SHP77 treated with DMSO at 0.1 percent for 48 hours (cell line): Measurements from ENCODE around the gene REM1.
"Not testable (repeated sequence)": the region's sequence is repeated elsewhere in the genome, so short reads cannot be mapped to it uniquely, and the experiment has no call there.

Experiments
- DNase-seq: peaks from one replicate; lab custom pipeline; 2025; lab: John Stamatoyannopoulos, UW

Gene REM1, protein sequence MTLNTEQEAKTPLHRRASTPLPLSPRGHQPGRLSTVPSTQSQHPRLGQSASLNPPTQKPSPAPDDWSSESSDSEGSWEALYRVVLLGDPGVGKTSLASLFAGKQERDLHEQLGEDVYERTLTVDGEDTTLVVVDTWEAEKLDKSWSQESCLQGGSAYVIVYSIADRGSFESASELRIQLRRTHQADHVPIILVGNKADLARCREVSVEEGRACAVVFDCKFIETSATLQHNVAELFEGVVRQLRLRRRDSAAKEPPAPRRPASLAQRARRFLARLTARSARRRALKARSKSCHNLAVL

DNA sequence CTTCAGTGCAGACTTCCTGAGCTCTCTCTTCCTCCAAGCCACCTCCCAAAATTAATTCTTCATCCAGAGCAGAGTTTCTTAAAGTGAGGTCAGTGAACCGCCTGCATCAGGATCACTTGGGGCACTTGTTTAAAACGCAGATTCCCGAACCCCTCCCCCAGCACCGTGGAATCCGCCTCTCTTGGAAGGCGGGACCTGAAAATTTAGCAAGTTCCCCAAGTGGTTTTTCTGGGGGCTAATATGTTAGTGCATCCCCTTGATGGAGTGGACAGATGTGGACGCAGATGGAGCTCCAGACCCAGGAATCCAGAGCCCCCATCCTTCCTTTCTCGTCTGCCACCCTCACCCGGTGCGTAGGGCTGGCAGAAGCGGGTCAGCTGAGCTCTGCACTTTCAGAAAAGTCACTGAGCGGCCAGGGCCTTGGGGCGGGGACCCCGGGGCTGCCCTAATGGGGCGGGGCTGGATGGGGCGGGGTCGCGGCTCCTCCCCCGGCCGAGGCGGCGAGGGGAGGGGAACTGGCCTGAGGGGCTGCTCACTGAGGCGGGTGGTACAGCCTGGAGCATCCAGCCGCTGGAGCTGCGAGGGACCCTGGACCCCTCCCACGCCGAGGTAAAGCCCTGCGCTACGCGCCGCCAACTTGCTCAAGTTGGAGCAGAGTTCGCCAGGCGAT lies at the start of gene REM1, which contains the start of gene DEFB124:
TSS of gene REM1 (plus strand) at position 531 of the 670 bp plus-strand sequence. CDS start 1,158 bp downstream, outside the sequence.
TSS of gene DEFB124 (minus strand) at position 370 of the 670 bp plus-strand sequence. CDS start 2,114 bp downstream, outside the sequence.
- no peak for DNase-seq

DNA sequence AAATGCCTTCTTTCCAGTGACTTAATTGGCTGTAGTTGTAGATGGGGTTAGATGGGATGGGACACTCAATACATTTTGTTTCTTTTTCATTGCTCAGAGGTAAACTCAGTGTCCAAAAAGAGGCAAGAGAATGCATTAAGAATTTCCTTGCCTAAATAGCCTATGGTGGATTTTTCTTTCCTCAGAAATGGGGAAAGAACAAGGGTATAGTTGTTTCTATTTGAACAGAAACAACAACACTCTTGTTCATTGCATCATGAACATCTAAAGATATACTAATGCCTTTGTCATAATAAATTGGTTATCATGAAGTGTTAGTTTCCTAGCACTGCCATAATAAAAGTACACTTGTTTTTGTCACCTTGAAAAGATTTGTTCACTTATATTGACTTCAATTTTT lies 49.3 kb upstream of the REM1 start:
- DNase-seq = no peak

DNA sequence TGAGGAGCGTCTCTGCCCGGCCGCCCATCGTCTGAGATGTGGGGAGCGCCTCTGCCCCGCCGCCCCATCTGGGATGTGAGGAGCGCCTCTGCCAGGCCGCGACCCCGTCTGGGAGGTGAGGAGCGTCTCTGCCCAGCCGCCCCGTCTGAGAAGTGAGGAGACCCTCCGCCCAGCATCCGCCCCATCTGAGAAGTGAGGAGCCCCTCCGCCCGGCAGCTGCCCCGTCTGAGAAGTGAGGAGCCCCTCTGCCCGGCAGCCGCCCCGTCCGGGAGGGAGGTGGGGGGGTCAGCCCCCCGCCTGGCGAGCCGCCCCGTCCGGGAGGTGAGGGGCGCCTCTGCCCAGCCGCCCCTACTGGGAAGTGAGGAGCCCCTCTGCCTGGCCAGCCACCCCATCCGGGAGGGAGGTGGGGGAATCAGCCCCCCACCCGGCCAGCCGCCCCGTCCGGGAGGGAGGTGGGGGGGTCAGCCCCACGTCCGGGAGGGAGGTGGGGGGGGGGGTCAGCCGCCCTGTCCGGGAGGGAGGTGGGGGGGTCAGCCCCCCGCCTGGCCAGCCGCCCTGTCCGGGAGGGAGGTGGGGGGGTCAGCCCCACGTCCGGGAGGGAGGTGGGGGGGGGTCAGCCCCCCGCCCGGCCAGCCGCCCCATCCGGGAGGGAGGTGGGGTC lies 48.1 kb upstream of the REM1 start:
- DNase-seq = not testable (repeated sequence)

DNA sequence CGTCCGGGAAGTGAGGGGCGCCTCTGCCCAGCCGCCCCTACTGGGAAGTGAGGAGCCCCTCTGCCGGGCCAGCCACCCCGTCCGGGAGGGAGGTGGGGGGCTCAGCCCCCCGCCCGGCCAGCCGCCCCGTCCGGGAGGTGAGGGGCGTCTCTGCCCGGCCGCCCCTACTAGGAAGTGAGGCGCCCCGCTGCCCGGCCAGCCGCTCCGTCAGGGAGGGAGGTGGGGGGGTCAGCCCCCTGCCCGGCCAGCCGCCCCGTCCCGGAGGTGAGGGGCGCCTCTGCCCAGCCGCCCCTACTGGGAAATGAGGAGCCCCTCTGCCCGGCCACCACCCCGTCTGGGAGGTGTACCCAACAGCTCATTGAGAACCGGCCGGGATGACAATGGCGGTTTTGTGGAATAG lies 47.5 kb upstream of the REM1 start:
- not testable (repeated sequence) for DNase-seq

DNA sequence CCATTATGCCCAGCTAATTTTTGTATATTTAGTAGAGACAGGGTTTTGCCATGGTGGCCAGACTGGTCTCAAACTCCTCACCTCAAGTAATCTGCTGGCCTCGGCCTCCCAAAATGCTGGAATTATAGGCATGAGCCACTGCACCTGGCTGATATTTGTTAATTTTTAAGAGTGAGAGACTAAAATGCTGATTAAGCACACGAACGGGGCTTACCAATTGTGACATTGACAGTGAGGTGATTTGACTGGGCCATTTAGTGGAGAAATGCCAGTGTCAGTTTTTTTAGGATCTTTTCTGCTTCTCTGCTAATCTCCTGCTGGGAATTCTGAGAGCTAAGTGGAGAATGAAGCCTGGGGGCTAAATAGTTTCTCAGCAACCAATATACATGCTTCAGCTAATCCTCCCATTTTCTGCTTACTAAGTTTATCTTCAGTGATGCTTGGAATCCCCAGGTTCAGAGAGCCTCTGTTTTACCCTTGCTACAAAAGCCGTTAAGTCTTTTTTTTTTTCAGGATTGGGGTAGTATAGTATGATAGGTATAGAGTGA lies 44.4 kb upstream of the REM1 start:
- no peak for DNase-seq

DNA sequence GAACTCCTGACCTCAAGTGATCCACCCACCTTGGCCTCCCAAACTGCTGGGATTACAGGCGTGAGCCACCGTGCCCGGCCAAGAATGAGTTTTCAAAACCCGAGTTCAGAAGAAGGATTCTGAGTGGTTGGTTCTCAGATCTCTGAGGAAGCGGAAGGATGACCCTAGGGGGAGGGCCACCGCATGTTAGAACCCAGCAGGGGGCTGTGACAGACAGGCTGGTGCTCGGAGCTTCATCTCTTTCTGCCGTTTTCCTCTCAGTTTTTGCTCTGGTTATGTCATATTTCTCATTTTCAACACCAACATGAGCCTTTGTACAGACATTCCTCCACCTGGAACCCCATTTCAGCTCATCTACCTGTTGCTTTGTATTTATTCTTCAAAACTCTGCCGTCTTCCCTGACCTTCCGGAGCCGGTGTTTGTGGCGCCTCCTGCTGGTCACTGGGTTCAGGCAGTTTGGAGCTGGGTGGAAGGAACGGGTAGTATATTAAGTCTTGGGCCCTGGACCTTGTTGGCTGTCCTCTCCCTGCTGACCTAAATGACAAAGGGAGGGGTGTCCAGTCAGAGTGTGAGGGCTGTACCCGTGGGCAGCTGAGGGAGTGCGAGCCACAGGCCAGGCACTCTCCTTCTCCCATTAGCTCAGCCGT lies 35.0 kb upstream of the REM1 start, which contains the start of gene DEFB123:
TSS of gene DEFB123 (plus strand) at position 621 of the 648 bp plus-strand sequence. CDS start 67 bp downstream, outside the sequence.
- no peak for DNase-seq

DNA sequence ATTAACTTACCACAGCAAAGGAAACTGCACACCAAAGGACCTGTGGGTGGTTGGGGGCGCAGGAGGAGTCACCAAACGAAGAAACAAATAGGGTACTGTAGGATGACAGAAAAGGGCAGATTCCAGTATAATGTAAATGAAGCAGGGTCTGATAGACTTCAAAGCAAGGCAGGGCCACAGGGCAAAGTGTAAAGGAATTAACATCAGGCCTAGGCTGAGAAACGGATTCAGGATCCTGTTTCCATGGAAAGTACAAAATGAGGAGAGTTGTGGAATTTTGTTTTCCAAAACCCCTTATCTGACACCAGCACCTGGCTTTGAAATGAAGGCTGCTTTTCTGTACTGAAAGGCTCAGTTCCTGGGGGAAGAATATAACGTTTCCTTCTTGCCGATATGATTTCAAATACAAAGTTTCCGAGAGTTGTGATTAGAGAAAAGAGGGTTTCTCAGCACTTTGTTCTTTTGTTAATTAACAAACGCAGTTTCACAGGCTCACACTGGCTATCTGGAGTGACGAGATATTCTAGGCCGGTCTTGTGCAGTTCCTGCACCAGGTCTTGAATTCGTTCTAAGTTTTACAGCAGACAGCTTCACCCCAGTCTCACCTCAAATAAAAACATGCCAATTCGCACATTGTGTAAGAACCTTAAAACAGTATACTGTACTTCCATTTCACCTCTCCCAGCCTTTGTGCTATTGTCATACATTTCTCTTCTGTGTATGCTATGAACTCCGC lies 28.8 kb upstream of the REM1 start:
- no peak for DNase-seq

DNA sequence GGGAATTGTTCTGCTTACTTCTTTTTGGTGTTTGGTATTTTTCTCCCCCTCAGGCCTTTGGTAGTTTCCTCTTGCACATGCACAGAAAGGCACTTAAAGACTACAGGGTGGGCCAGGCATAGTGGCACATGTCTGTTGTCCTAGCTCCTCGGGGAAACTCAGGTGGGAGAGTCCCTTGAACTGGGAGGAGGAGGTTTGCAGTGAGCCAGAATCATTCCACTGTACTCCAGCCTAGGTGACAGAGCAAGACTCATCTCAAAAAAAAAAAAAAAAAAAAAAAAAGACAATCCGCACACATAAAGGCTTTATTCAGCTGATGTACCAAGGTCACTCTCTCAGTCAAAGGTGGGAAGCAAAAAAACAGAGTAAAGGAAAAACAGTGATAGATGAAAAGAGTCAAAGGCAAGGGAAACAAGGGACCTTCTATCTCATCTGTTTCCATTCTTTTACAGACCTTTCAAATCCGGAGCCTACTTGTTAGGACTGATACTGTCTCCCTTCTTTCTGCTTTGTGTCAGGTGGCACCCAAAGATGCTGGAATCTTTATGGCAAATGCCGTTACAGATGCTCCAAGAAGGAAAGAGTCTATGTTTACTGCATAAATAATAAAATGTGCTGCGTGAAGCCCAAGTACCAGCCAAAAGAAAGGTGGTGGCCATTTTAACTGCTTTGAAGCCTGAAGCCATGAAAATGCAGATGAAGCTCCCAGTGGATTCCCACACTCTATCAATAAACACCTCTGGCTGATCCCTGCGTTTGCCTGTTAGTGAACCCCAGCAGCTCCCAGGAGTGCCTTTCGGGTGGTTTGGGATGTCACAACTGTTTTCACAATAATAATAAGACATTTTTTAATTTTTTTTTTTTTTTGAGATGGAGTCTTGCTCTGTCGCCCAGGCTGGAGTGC lies 25.3 kb upstream of the REM1 start:
- DNase-seq = no peak

DNA sequence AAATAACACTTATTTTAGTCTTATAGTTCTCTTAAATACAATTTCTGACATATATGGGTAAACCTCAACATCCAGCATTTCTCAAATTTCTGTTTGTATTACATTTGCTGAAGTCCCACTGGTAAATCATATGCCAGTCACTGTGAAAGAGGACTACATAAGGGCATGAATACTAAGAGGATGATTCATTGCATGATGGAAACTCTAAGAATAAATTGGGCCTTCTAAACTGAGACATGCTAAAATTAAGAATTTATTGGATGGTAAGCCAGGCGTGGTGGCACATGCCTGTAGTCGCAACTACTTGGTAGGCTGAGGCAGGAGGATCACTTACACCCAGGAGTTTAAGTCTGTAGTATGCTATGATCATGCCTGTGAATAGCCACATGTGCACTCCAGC lies 22.5 kb upstream of the REM1 start:
- no peak for DNase-seq

DNA sequence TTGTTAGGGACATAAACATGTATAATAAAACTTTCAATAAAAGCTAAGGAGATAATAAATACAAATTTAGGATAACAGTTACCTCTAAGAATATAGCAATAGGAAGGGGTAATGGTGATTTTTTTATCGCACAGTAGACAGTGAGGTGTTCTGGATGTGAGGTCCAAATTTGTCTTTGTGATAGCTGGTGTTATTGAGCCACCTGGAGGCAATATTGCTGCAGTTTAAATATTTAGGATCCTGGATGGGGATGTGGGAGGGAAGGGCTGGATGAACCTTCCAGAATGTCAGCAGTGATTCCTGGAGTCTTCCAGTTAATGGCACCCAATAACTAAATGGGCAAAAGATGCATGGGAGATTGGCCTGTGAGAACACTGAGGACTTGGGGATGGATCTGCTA lies 20.7 kb upstream of the REM1 start:
- DNase-seq = no peak

DNA sequence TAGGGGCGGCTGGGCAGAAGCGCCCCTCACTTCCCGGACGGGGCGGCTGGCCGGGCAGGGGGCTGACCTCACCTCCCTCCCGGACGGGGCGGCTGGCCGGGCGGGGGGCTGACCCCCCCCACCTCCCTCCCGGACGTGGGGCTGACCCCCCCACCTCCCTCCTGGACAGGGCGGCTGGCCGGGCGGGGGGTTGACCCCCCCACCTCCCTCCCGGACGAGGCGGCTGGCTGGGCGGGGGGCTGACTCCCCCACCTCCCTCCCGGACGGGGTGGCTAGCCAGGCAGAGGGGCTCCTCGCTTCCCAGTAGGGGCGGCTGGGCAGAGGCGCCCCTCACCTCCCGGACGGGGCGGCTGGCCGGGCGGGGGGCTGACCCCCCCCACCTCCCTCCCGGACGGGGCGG lies 4.1 kb upstream of the REM1 start:
- not testable (repeated sequence) for DNase-seq

DNA sequence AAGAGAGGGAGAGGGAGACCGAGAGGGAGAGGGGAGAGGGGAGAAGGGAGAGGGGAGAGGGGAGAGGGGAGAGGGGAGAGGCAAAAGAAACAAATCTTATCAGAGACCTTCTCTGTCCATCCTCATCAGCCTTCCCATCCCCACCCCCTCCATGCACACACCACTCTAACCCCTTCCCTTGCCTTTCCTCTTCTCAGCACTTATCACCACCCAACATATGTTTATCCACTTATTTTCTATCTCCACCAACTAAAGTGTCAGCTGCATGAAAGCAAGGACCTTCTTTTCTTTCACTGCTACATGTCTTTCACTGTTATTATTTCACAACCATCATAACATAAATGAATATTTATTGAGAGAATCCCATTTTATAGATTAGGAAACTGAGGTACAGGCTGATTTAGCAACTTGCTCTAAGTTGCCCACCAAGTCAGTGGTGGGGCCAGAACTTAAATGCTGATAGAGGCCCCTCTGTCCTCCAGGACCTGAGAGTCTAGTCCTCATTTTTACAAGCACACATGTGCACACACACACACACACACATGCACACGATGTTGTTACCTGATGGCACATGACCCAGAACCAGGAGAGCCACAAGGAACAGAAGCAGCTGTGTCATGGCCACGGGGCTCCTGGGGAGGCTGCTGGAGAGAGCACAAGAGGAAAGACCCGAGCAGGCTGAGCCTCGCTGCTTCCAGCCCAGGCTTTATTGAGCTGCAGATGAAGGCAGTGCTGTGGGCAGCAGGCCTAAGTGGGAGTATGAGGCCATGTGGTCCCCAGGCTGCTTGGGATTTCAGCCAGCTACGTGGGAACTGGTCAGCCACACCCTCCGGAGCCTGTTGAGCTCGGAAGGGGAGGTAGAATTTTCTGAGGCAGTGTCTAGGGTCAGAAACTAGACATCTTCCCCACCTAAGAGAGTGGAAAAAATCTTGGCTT lies 2.4 kb upstream of the REM1 start:
- no peak for DNase-seq

DNA sequence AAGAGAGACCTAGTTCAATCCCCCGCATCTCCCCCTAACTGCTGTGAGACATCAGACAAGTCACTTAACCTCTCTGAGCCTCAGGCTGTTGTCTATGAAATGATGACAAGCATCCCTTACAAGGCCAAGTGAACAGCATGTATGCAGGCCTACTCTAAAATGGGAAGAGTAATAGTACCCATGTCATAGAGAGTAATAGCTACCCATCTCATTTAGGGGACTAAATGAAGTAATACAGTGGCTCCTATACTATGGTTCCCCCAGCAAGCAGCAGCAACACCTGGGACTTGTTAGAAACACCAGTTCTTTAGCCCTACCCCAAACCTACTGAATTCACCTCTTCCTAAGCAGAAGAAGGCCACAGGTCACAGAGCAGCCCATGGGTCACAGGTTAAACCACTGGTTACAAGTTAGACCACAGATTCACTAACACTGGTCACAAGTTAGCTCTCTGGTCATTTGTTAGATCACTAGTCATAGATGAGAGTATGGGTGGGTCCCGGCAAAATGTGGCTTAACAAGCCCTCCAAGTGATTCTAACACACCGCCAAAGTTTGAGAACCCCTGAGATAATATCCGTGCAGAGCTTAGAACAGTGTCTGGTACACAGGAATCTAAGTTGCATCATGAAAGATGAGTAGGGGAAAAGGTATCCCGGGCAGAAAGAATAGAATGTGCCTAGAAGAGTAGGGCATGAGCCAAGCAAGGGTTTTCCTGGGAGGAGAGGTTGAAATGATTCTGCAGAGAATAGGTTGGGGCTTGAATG lies 1.6 kb upstream of the REM1 start:
- DNase-seq = no peak

DNA sequence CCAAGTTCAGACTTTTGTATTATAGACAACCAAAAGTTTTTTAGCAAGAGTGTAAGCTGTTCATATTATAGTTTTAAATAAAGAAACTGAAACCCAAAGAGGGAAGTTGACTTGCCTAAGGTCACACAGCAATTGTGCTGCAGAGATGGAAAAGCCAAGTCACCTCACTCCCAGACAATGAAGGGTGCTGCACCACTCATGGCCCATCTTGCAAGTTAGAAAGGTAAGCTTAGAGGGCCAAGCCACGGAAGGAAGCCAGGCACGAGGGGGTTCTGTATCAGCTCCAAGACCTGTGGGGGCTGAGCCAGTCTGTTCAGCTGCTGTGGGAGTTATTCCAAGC lies 1.0 kb upstream of the REM1 start:
- DNase-seq = no peak

DNA sequence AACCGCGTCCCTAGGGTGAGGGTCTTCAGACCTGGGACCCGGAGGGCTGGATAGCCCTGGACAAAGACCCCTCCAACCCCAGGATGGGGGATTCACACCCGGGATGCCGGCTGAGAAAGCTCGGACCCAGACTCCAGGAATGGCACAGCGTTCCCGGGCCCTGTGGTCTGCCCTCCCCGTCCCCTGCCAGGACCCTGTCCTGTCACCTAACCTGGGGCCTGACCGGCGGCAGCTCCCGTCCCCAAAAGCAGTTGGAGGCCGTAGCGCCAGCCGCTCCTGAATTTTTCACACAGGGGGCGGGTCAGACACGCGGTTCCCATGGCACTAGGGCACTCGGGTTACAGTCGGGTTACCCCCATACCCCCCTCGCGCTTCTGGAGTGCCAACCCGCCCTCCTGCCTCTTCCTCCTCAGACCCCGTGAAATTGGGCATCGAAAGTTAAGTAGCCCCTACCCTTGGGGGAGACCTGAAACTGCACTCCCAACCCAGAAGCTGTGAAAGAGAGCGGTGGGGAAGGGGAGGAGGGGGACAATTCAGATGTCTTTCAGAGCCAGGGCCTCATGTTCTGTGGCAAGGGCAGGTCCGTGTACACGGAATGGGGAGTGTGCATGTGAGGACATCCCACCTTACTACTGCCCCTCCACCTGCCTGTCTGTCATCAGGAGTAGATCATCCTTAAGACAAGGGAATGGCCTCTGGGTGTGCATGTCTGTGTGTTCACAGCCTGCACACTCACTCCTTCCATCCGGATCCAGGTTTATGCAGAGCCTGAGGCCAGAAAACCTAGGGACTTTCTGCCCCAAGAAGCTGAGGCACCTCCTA lies 595 bp downstream of the REM1 start:
- DNase-seq = no peak

DNA sequence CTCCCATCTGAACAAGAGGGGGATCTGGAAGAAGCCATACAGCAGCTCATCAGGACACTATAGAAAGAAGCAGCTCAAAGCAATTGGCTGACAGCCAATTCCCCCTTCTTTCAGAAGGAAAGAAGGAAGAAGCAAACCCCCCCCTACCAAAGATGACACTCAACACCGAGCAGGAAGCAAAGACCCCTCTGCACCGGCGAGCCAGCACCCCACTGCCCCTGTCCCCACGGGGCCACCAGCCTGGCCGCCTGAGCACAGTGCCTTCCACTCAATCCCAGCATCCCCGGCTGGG lies 1.2 kb downstream of the REM1 start:
- DNase-seq = no peak

DNA sequence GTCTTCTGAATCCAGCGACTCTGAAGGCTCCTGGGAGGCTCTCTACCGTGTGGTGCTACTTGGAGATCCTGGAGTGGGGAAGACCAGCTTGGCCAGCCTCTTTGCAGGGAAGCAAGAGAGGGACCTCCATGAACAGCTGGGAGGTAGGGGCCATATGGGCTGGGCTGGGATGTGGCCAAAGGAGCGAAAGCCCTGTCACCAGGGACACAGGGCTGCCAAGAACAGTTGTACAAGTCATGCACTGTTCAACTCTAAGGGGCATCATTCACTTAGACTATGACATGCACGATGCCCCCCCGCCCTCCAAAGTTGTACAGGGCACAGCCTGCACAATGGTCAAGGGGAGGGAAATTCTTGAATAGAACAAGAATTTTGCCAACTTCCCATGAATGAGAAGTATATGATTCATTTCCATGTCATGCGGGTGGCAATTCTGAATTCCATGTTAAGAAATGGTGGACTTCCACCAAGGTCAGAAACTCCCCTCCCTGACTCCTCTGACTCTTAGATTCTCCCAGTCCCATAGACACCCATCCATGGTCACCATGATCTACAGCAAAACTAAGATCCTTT lies 1.6 kb downstream of the REM1 start:
- DNase-seq = no peak

DNA sequence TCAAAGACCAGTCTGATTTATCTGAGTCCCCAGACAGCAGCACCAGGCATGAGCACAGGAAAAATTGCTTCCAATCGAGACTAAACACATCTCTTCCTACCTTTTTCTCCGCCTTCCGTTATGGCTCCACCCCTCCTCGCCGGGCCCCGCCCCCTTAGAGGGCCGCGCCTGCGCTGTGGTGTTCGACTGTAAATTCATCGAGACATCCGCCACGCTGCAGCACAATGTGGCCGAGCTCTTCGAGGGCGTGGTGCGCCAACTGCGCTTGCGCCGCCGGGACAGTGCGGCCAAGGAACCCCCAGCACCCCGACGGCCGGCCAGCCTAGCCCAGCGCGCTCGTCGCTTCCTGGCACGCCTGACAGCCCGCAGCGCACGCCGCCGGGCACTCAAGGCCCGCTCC lies 8.9 kb downstream of the REM1 start:
- DNase-seq = no peak
